GM19455 (cell line): ENCODE data around the gene SDR42E2.

Source experiments
- ATAC-seq: cut with Tn5 transposase; IDR thresholded peaks from one replicate; pipeline ENCODE4 v1.9.1; 2021; ENCODE audit not compliant: unreplicated experiment

SDR42E2 gene

GRCh38 chr16:22240023-22240710 is 77.9 kb downstream of the SDR42E2 start:
- no peak for ATAC-seq
